Stomach (tissue), 4 donors: ENCODE results near the gene BMPR1B.

Experiments
- CTCF ChIP-seq, 7 experiments: fragments of 450-650 bp in 4 of 7; fragments of 200-600 bp in 3 of 7; sonication (generic) in 3 of 7; IDR thresholded peaks; one replicate each; pipeline ENCODE4 v1.5.1; 2016 to 2019; ENCODE audit warnings: antibody characterized with exemption in 7 of 7, control low read depth in 2 of 7, mild to moderate bottlenecking in 1 of 7
- EP300 ChIP-seq: sonication (generic); formaldehyde crosslinking; IDR thresholded peaks from one replicate; pipeline ENCODE4 v1.6.1; 2017; ENCODE audit warnings: antibody characterized with exemption
- POLR2A ChIP-seq, 4 donors: fragments of 450-650 bp; IDR thresholded peaks; one replicate each; pipeline ENCODE4 v1.6.1; 2016; ENCODE audit warnings: antibody characterized with exemption in 4 of 4, control low read depth in 2 of 4, mild to moderate bottlenecking in 1 of 4, moderate library complexity in 1 of 4
- POLR2AphosphoS5 ChIP-seq, 3 donors: sonication (generic); formaldehyde crosslinking; IDR thresholded peaks; one replicate each; pipeline ENCODE4 v1.6.1; 2016; ENCODE audit warnings: antibody characterized with exemption in 3 of 3

- TF ChIP-seq CTCF (IDR thresholded peaks at IDR 0.05) (no peak), POLR2A (IDR thresholded peaks at IDR 0.05) (no peak), POLR2AphosphoS5 (IDR thresholded peaks at IDR 0.05) (no peak), EP300 (no peak)
Observed at GRCh38 chr4:95061220-95061619, 303.5 kb downstream of the BMPR1B start.
